OCI-LY7 (cell line): ENCODE measurements around the gene PGGT1B.

Experiments
- CTCF ChIP-seq: fragments of 200-600 bp; sonication (generic); conservative IDR thresholded peaks from 2 replicates; pipeline ENCODE4 v1.5.1; 2014; ENCODE audit warnings: mild to moderate bottlenecking, antibody characterized with exemption, low read length, moderate library complexity, mixed read lengths
- EZH2phosphoT487 ChIP-seq: fragments of 200-600 bp; sonication (generic); IDR thresholded peaks from 2 replicates; pipeline ENCODE4 v1.6.1; 2018; ENCODE audit warnings: low read depth, borderline replicate concordance, mild to moderate bottlenecking, mixed run types, antibody characterized with exemption, low read length, moderate library complexity, mixed read lengths

DNA sequence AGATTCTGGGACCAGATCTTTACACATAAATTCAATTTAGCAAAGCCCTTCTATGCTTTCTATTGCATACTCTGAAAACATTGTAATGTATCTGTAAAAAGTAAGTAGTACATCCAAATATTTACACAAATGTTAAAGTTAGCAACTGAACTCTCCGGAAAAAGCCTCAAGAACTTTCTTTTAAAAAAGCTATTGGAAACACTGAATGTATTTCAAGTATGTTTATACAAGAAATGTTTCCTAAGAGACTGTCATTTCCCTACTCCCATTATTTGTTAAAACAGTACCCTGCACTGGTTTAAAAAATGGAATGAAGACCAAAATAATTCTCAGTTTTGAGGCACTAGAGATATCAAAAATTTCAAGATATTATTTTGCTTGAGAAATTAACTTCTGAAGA lies 48.1 kb downstream of the PGGT1B start:
- no peak for TF ChIP-seq CTCF
- TF ChIP-seq EZH2phosphoT487 = no peak
